GM12801 (cell line): ENCODE data around the gene FIBP.

Experiments used
- CTCF ChIP-seq: IDR thresholded peaks from one replicate; pipeline ENCODE4 v1.5.1; 2011; ENCODE audit warnings: control low read depth; ENCODE audit not compliant: insufficient read length; ENCODE audit errors: extremely low read depth

FIBP gene

GRCh38 chr11:65856689-65857499, 31.4 kb downstream of the FIBP start:
- no peak for TF ChIP-seq CTCF

- no peak for TF ChIP-seq CTCF
These were observed 32.3 kb downstream of the FIBP start for GRCh38 chr11:65855927-65856363.

GRCh38 chr11:65854852-65855837, 33.1 kb downstream of the FIBP start:
- no peak for TF ChIP-seq CTCF

- TF ChIP-seq CTCF, result no peak
These were observed 34.1 kb downstream of the FIBP start for GRCh38 chr11:65854161-65854592.

- no peak for TF ChIP-seq CTCF
These were observed 34.9 kb downstream of the FIBP start for GRCh38 chr11:65853246-65853979.

GRCh38 chr11:65852508-65853245, 35.6 kb downstream of the FIBP start:
- TF ChIP-seq CTCF, result no peak
